Measurements from ENCODE around the gene GGCT.
"Not testable (repeated sequence)": the region's sequence is repeated elsewhere in the genome, so short reads cannot be mapped to it uniquely, and the experiment has no call there.

GGCT gene

GRCh38 chr7:30504301-30505173 lies at the start of gene GGCT:
Gene GGCT (minus strand): TSS chr7:30504829. CDS start chr7:30504709, 120 bp downstream.
- Histone ChIP-seq H3K27me3 (ENCODE audit: control insufficient read depth, insufficient read depth, low read length) (no peaks in the 10 kb centered on the region), H3K36me3 (ENCODE audit: control insufficient read depth, insufficient read depth, low read length) (peaks cover 15% of the 10 kb centered on the region; the same call in 1 of the 2 replicates), H3K4me3 (ENCODE audit: low read depth, low read length) (peak within 1 kb of the TSS; percentile 81), H3K4me1 (ENCODE audit: control insufficient read depth, insufficient read depth, low read length) (peaks cover 15% of the 10 kb centered on the region), H3K9ac (ENCODE audit: low read depth, low read length) (peak within 1 kb of the TSS; percentile 84), H3K27ac (ENCODE audit: low read depth, low read length) (peak within 1 kb of the TSS; percentile 76), H3K9me3 (ENCODE audit: control insufficient read depth, insufficient read depth, low read length) (no peaks in the 10 kb centered on the region)

GRCh38 chr7:30553546-30553945 lies 48.9 kb upstream of the GGCT start:
- Histone ChIP-seq H3K27ac (ENCODE audit: low read depth, low read length) (no peak overlapping the region), H3K9ac (ENCODE audit: low read depth, low read length) (no peak overlapping the region), H3K4me1 (ENCODE audit: control insufficient read depth, insufficient read depth, low read length) (peaks cover 19% of the 10 kb centered on the region), H3K36me3 (ENCODE audit: control insufficient read depth, insufficient read depth, low read length) (no peaks in the 10 kb centered on the region), H3K27me3 (ENCODE audit: control insufficient read depth, insufficient read depth, low read length) (no peaks in the 10 kb centered on the region), H3K4me3 (ENCODE audit: low read depth, low read length) (no peak overlapping the region), H3K9me3 (ENCODE audit: control insufficient read depth, insufficient read depth, low read length) (no peaks in the 10 kb centered on the region)

- Histone ChIP-seq H3K9me3 (ENCODE audit: control insufficient read depth, insufficient read depth, low read length) (no peaks in the 10 kb centered on the region), H3K27ac (ENCODE audit: low read depth, low read length) (no peak overlapping the region), H3K4me1 (ENCODE audit: control insufficient read depth, insufficient read depth, low read length) (peaks cover 19% of the 10 kb centered on the region), H3K4me3 (ENCODE audit: low read depth, low read length) (no peak overlapping the region), H3K27me3 (ENCODE audit: control insufficient read depth, insufficient read depth, low read length) (no peaks in the 10 kb centered on the region), H3K36me3 (ENCODE audit: control insufficient read depth, insufficient read depth, low read length) (no peaks in the 10 kb centered on the region), H3K9ac (ENCODE audit: low read depth, low read length) (no peak overlapping the region)
Observed at GRCh38 chr7:30553141-30553540, 48.5 kb upstream of the GGCT start.

- no peak overlapping the region for H3K4me3 ChIP-seq (ENCODE audit: low read depth, low read length)
- no peak overlapping the region for H3K27ac ChIP-seq (ENCODE audit: low read depth, low read length)
- H3K27me3 ChIP-seq (ENCODE audit: control insufficient read depth, insufficient read depth, low read length) = no peaks in the 10 kb centered on the region; the same call in 1 of the 2 replicates
- no peaks in the 10 kb centered on the region for H3K9me3 ChIP-seq (ENCODE audit: control insufficient read depth, insufficient read depth, low read length)
- peaks cover 19% of the 10 kb centered on the region for H3K4me1 ChIP-seq (ENCODE audit: control insufficient read depth, insufficient read depth, low read length)
- H3K9ac ChIP-seq (ENCODE audit: low read depth, low read length) = no peak overlapping the region
- H3K36me3 ChIP-seq (ENCODE audit: control insufficient read depth, insufficient read depth, low read length) = no peaks in the 10 kb centered on the region
Observed at GRCh38 chr7:30552330-30552729, 47.7 kb upstream of the GGCT start.

GRCh38 chr7:30549931-30550493 lies 45.4 kb upstream of the GGCT start:
- H3K27ac ChIP-seq (ENCODE audit: low read depth, low read length) = no peak overlapping the region
- no peak overlapping the region for H3K9ac ChIP-seq (ENCODE audit: low read depth, low read length)
- no peak overlapping the region for H3K4me3 ChIP-seq (ENCODE audit: low read depth, low read length)

GRCh38 chr7:30548845-30549244 lies 44.2 kb upstream of the GGCT start:
- 0 out of 2 replicates have a peak overlapping the region, but pooled peaks have one; percentile 11 for H3K4me3 ChIP-seq (ENCODE audit: low read depth, low read length)
- H3K27me3 ChIP-seq (ENCODE audit: control insufficient read depth, insufficient read depth, low read length) = no peaks in the 10 kb centered on the region; the same call in 1 of the 2 replicates
- no peaks in the 10 kb centered on the region for H3K9me3 ChIP-seq (ENCODE audit: control insufficient read depth, insufficient read depth, low read length)
- H3K4me1 ChIP-seq (ENCODE audit: control insufficient read depth, insufficient read depth, low read length) = peaks cover 7% of the 10 kb centered on the region; the same call in 1 of the 2 replicates
- H3K36me3 ChIP-seq (ENCODE audit: control insufficient read depth, insufficient read depth, low read length) = no peaks in the 10 kb centered on the region
- H3K27ac ChIP-seq (ENCODE audit: low read depth, low read length) = peak overlapping the region; percentile 76
- H3K9ac ChIP-seq (ENCODE audit: low read depth, low read length) = no peak overlapping the region

More at GRCh38 chr7:30549931-30550493, 45.4 kb upstream of the GGCT start:
- H3K9me3 ChIP-seq (ENCODE audit: control insufficient read depth, insufficient read depth, low read length) = no peaks in the 10 kb centered on the region
- no peaks in the 10 kb centered on the region for H3K36me3 ChIP-seq (ENCODE audit: control insufficient read depth, insufficient read depth, low read length)
- peaks cover 7% of the 10 kb centered on the region; the same call in 1 of the 2 replicates for H3K4me1 ChIP-seq (ENCODE audit: control insufficient read depth, insufficient read depth, low read length)
- no peaks in the 10 kb centered on the region; the same call in 1 of the 2 replicates for H3K27me3 ChIP-seq (ENCODE audit: control insufficient read depth, insufficient read depth, low read length)

- no peaks in the 10 kb centered on the region; the same call in 1 of the 2 replicates for H3K27me3 ChIP-seq (ENCODE audit: control insufficient read depth, insufficient read depth, low read length)
- no peaks in the 10 kb centered on the region for H3K9me3 ChIP-seq (ENCODE audit: control insufficient read depth, insufficient read depth, low read length)
- peaks cover 7% of the 10 kb centered on the region; the same call in 1 of the 2 replicates for H3K4me1 ChIP-seq (ENCODE audit: control insufficient read depth, insufficient read depth, low read length)
- H3K27ac ChIP-seq (ENCODE audit: low read depth, low read length) = no peak overlapping the region
- H3K9ac ChIP-seq (ENCODE audit: low read depth, low read length) = no peak overlapping the region
- no peaks in the 10 kb centered on the region for H3K36me3 ChIP-seq (ENCODE audit: control insufficient read depth, insufficient read depth, low read length)
- H3K4me3 ChIP-seq (ENCODE audit: low read depth, low read length) = no peak overlapping the region
Observed at GRCh38 chr7:30546596-30546995, 42.0 kb upstream of the GGCT start.

GRCh38 chr7:30545791-30546555 lies 41.3 kb upstream of the GGCT start:
- no peaks in the 10 kb centered on the region for H3K9me3 ChIP-seq (ENCODE audit: control insufficient read depth, insufficient read depth, low read length)
- no peaks in the 10 kb centered on the region for H3K36me3 ChIP-seq (ENCODE audit: control insufficient read depth, insufficient read depth, low read length)
- no peak overlapping the region for H3K4me3 ChIP-seq (ENCODE audit: low read depth, low read length)
- no peak overlapping the region for H3K9ac ChIP-seq (ENCODE audit: low read depth, low read length)
- H3K27ac ChIP-seq (ENCODE audit: low read depth, low read length) = no peak overlapping the region
- H3K27me3 ChIP-seq (ENCODE audit: control insufficient read depth, insufficient read depth, low read length) = no peaks in the 10 kb centered on the region; the same call in 1 of the 2 replicates
- peaks cover 7% of the 10 kb centered on the region; the same call in 1 of the 2 replicates for H3K4me1 ChIP-seq (ENCODE audit: control insufficient read depth, insufficient read depth, low read length)

GRCh38 chr7:30543813-30544525 lies 39.3 kb upstream of the GGCT start:
- Histone ChIP-seq H3K27me3 (ENCODE audit: control insufficient read depth, insufficient read depth, low read length) (no peaks in the 10 kb centered on the region; the same call in 1 of the 2 replicates), H3K4me1 (ENCODE audit: control insufficient read depth, insufficient read depth, low read length) (peaks cover 1% of the 10 kb centered on the region; the same call in 1 of the 2 replicates), H3K9me3 (ENCODE audit: control insufficient read depth, insufficient read depth, low read length) (no peaks in the 10 kb centered on the region), H3K4me3 (ENCODE audit: low read depth, low read length) (no peak overlapping the region), H3K36me3 (ENCODE audit: control insufficient read depth, insufficient read depth, low read length) (no peaks in the 10 kb centered on the region), H3K27ac (ENCODE audit: low read depth, low read length) (no peak overlapping the region), H3K9ac (ENCODE audit: low read depth, low read length) (no peak overlapping the region)

GRCh38 chr7:30543115-30543514 lies 38.5 kb upstream of the GGCT start:
- H3K9me3 ChIP-seq (ENCODE audit: control insufficient read depth, insufficient read depth, low read length); H3K4me3 ChIP-seq (ENCODE audit: low read depth, low read length); H3K27me3 ChIP-seq (ENCODE audit: control insufficient read depth, insufficient read depth, low read length); H3K36me3 ChIP-seq (ENCODE audit: control insufficient read depth, insufficient read depth, low read length); H3K27ac ChIP-seq (ENCODE audit: low read depth, low read length); H3K9ac ChIP-seq (ENCODE audit: low read depth, low read length); H3K4me1 ChIP-seq (ENCODE audit: control insufficient read depth, insufficient read depth, low read length): not testable (repeated sequence)

Data from HUES48 (cell line).